H4 (cell line): ENCODE results near the gene NR3C2. TPM values are rescaled to one million over a fixed set of nuclear protein-coding genes. Genes with fewer than 3 reads are reported as not detected.
"Not testable (repeated sequence)": the region's sequence is repeated elsewhere in the genome, so short reads cannot be mapped to it uniquely, and the experiment has no call there.

Experiments
- DNase-seq: peaks from one replicate; pipeline ENCODE4 v3.0.0-alpha.2; 2015; ENCODE audit warnings: low spot score
- total RNA-seq: library from RNA; depleted of rRNA; stranded (reverse); fragments of >200 nt; shearing (Covaris generic); gene quantifications from 2 replicates; pipeline ENCODE4 v1.2.3, GENCODE V29; 2014

The NR3C2 gene
- total RNA-seq, 1 experiment from 2014 or later: 1.9 TPM

DNA sequence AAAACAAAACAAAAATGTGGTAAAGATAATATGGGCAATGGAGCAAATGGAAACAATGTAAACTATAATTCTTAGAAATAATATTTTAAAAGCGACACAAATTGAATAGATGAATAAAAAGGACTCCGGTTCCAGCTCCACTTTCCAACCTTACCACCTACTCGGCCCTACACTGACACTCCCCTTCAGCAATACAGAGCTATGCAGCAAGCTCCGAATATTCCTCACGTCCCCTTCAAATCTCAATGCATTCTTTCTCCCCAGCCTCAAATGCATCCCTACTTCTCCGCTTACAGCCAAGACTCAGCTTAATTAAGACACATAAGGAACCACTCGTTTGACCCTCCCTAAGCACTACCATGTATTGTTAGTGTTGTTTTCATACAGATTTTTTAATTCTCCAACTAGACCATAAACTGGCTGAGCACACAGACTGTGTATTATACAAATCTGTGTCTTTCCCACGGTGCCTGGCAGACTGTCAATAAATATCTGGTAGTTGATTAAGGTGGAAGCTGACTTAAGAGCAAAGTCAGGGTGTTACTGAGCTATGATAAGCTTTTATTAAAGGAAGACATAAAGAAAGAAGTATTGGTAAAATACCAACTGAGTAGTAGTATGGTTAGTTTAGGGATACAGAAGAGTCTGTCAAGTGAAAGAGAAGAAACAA, 219.1 kb downstream of the NR3C2 start:
- no peak for DNase-seq

- DNase-seq: peak; percentile 57
Observed at GRCh38 chr4:148216866-148217814, 225.1 kb downstream of the NR3C2 start.

DNA sequence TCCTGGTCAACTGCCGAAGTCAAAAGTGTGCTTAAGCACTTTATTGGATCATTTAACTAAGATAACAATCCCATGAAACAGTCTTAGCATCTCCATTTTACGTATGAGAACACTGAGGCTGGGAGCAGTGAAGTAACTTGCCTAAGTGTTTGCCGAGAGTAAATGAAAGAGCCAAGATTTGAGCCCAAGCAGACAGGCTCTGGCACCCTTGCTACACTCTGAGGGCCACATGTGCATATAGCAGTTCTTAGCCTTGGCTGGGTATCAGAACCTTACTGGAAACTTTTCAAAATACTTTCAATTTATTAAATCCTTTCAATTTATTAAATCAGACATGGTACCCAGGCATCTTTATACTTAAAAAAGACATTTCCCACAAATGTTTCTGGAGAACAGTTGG, 225.9 kb downstream of the NR3C2 start:
- no peak for DNase-seq

DNA sequence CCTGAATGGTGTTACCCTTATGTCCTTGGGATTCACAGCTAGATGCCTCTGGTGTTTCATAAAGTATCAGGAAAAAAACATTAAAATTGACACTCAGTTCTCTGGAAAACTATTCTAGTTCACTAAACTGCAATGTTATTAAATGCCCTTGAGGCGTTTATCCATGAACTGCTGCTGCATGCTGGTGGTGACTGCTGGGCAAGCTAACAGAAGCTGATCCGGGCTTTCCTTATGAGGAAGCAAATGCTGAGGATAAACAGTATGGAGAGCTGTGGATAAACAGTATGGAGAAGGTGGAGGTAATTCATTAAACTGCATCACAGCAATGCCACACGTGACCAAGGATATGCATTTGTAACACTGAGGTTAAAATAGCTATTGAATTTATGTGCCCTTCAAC, 227.0 kb downstream of the NR3C2 start:
- DNase-seq: no peak

DNA sequence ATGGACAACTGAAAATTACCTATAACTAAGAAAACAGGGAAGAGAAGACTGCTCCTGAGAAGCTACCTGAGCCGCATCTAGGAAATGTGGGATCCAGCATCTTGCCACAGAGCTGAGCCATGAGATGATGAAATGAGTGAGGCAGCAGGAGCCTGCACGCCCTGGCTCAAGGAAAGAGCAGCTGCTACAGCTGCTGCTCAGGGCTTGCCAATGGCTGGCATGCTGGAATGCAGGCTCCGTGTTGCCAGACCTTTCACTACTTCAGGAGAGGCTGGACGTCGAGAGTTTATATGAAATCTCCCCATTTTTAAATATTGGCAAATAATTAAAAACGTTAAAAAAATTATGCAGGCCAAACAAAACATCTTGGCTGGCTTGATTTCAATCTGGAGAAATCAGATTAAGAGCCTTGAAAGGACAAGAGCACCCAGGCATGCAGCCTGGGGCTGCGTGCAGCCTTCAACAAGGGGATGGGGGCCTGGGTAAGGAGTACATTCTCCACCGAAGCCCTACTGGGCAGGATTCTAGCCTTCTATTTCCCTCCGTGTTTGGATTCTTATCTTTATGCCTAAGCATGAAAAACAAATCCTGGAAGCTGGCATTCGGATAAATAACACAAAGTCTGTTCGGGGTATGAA, 227.6 kb downstream of the NR3C2 start:
- peak; percentile 21 for DNase-seq

DNA sequence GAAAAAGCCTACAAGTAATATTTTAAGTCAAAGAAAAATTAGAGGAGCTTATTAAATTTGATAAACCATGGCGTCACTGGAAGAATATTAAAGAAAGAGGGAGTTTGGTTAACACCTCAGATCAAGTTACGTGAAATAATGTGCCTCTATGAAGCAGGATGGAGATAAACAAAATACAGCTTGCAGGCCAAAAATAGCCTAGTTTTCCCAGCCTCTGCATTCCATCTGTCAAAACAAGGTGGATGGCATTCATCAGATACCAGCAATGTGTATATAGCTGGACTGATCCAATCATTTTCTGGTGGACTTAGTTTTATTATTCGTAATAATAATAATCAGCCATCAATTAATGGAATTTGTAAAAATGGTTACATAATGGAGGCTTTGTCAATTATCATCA, 230.7 kb downstream of the NR3C2 start:
- DNase-seq: no peak

GRCh38 chr4:148210661-148211060, 231.6 kb downstream of the NR3C2 start:
- DNase-seq: no peak

- DNase-seq: no peak
Observed at GRCh38 chr4:148207068-148207467, 235.1 kb downstream of the NR3C2 start.

GRCh38 chr4:148205476-148205875, 236.7 kb downstream of the NR3C2 start:
- no peak for DNase-seq

GRCh38 chr4:148204892-148205291, 237.3 kb downstream of the NR3C2 start:
- no peak for DNase-seq

DNA sequence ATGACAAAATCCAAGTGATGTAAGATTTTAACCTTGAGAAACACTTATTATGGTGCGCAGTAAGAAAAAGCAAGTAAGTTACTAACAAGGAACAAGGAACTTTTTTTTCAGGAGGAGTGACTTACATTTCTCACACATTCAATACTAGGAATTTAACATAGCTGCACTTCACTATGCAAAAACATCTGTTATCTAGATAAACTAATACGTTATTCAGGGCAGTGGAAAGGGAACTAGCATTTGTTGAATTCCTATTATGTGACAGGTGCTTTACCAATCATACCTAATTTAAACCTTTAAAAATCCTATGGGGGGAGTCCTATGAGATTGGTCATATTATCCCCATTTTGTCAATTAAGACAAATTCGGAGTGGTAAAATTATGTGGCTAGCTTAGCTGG, 238.0 kb downstream of the NR3C2 start:
- no peak for DNase-seq

DNA sequence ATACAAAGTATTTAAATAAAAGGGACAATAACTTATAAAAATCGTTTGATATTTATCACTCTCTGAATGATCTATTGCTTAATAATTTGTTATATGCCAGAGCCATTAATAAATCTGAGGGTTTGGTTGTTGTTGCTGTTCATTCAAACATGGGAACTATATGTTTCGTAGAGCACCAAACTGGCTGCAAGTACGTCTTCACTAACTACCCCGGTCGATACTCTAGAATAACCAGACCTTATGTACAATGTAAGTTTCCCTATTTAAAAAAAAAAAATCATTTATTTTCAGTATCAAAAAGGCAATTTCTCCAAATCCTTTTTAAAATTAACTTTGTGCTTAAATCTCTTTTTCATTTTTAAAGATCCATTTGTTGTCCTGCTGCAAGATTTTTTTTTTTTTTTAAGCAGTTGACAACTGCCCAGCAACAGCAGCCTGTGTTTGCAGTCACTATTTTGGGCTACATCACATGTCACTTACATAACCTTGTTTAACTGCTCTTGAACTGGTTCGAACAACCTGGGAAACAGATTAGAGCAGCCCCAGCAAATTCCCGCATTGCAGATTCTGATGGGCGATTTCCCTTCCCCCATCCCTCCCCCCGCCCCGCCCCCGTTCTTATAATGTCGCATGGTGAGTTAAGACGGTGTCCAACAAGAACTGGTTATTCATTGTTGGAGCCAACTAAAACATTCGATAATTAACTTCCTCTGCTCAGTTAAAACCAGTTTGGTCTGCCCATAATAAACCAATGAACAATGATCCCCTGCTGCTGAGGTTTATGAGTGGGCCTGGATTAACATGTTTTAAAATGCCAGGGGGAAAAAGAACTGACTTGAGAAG, 238.9 kb downstream of the NR3C2 start:
- DNase-seq: no peak

DNA sequence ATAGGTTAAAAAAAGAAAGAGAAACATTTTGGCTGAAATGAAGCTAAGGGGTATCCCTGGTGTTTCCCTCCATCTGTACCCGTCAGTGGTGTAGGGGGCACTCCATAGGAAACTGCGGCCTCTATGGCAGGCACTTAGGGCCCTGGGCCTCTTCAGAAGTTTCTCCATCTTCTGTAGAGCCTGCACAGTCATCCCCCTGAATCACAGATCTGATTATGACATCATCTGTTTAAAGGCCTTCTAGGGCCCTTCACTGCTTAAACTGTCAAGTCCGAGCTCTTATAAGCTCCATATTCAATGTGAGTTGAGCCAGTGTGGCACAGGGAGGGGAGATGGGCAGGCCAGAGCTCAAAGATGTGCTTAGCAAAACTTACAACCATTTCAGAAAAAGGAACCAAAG, 241.3 kb downstream of the NR3C2 start:
- DNase-seq: no peak

GRCh38 chr4:148196164-148196563, 246.1 kb downstream of the NR3C2 start:
- peak; percentile 14 for DNase-seq

DNA sequence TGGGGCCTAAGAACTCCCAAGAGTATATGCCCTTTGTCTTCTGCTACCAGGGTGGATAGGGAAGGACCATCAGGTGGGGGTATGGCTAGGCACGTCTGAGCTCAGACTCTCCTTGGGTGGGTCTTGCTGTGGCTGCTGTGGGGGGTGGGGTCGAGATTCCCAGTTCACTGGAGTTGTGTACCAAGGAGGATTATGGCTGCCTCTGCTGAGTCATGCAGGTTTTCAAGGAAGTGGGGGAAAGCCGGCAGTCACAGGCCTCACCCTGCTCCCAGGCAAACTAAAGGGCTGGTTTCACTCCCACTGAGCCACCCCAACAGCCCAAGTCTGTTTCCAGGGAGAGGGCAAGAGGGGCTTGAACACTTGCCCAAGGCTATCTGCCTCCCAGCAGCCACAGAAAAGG, 249.7 kb downstream of the NR3C2 start:
- DNase-seq: no peak

DNA sequence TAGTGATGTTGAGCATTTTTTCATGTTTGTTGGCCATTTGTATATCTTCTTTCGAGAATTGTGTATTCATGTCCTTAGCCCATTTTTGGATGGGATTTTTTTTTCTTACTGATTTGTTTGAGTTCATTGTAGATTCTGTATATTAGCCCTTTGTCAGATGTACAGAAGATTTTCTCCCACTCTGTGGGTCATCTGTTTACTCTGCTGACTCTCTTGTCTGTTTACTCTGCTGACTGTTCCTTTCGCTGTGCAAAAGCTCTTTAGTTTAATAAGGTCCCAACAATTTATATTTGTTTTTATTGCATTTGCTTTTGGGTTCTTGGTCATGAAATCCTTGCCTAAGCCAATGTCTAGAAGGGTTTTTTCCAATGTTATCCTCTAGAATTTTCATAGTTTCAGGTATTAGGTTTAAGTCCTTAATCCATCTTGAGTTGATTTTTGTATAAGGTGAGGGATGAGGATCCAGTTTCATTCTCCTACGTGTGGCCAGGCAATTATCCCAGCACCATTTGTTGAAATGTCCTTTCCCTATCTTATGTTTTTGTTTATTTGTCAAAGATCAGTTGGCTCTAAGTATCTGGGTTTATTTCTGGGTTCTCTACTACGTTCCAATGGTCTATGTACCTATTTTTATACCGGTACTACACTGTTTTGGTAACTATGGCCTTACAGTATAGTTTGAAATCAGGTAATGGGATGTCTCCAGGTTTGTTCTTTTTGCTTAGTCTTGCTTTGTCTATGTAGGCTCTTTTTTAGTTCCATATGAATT, 254.6 kb downstream of the NR3C2 start:
- DNase-seq: not testable (repeated sequence)

GRCh38 chr4:148184922-148185321, 257.3 kb downstream of the NR3C2 start:
- DNase-seq: no peak

GRCh38 chr4:148182230-148182911, 259.8 kb downstream of the NR3C2 start:
- DNase-seq: no peak

DNA sequence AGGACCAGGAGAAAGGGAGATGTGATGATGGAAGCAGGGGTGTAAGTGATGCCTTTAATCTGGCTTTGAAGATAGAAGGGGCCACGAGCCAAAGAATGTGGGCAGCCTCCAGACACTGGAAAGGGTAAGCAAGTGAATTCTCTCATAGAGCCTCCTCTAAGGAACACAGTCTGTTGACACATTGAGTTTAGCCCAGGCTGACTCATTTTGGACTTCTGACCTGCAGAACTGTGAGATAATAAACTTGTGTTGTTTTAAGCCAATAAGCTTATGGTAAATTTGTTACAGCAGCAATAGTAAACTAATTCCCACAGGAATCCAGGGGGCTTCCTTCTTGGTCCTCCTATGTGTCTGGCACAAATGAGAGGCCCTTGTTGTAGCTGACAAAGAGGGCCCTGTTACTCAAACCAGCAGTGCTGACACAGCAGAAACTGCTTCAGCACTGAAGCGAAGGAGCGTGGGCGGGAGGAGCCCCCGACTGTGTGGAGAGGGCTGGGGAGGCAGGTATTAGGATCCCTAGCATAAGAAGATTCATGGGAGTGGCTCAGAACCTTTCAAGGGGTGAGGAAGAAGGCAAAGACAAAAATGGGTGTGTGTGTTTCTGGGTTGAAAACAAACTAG, 268.7 kb downstream of the NR3C2 start:
- no peak for DNase-seq

GRCh38 chr4:148171596-148171995, 270.6 kb downstream of the NR3C2 start:
- DNase-seq: no peak
